ENCODE results near the gene UBE2B. TPM values are rescaled to one million over a fixed set of nuclear protein-coding genes. Genes with fewer than 3 reads are reported as not detected.

UBE2B gene
- total and polyA plus RNA-seq, 2 experiments from 2014 or later, result 78.9 to 128 TPM

GRCh38 chr5:134430001-134430569 is 58.7 kb downstream of the UBE2B start:
- no peak overlapping the region for H2AFZ ChIP-seq
- no peaks in the 10 kb centered on the region for H3K27me3 ChIP-seq
- no peak for DNase-seq (ENCODE audit: low spot score)
- WGBS (ENCODE audit: low lambda C conversion rate, missing lambda C conversion rate), result 62% methylated on average over 5 of the region's 5 CpGs
- no peaks in the 10 kb centered on the region for H3K79me2 ChIP-seq
- no peak for TF ChIP-seq EZH2 (IDR thresholded peaks at IDR 0.05; ENCODE audit: borderline replicate concordance)
- no peak for TF ChIP-seq CTCF (IDR thresholded peaks at IDR 0.05; ENCODE audit: poor library complexity)
- TF ChIP-seq EZH2phosphoT487 (IDR thresholded peaks at IDR 0.05; ENCODE audit: low read depth, severe bottlenecking, unreplicated experiment), result no peak
- no peaks in the 10 kb centered on the region for H3K9me2 ChIP-seq (replicated peaks; ENCODE audit: insufficient read depth)
- H3K4me3 ChIP-seq, result no peak overlapping the region
- no peaks in the 10 kb centered on the region for H3K9me3 ChIP-seq (ENCODE audit: low read depth)
- no peaks in the 10 kb centered on the region for H3K36me3 ChIP-seq (replicated peaks; ENCODE audit: insufficient read depth, low read depth)
- no peak overlapping the region for H3K4me2 ChIP-seq
- H3K27ac ChIP-seq, result no peak overlapping the region
- peaks cover 2% of the 10 kb centered on the region for H3K4me1 ChIP-seq (ENCODE audit: insufficient read depth)
- H4K20me1 ChIP-seq (ENCODE audit: insufficient read depth, poor library complexity, severe bottlenecking), result no peaks in the 10 kb centered on the region

GRCh38 chr5:134432174-134432573 is 60.8 kb downstream of the UBE2B start:
- Histone ChIP-seq H3K36me3 (replicated peaks; ENCODE audit: insufficient read depth, low read depth) (no peaks in the 10 kb centered on the region), H3K9me3 (ENCODE audit: low read depth) (no peaks in the 10 kb centered on the region), H3K79me2 (no peaks in the 10 kb centered on the region), H3K27me3 (no peaks in the 10 kb centered on the region), H3K9me2 (replicated peaks; ENCODE audit: insufficient read depth) (no peaks in the 10 kb centered on the region), H3K4me2 (no peak overlapping the region), H2AFZ (no peak overlapping the region), H3K4me1 (ENCODE audit: insufficient read depth) (peaks cover 17% of the 10 kb centered on the region), H4K20me1 (ENCODE audit: insufficient read depth, poor library complexity, severe bottlenecking) (no peaks in the 10 kb centered on the region), H3K4me3 (no peak overlapping the region), H3K27ac (no peak overlapping the region)
- no peak for DNase-seq (ENCODE audit: low spot score)
- no peak for TF ChIP-seq CTCF (IDR thresholded peaks at IDR 0.05; ENCODE audit: poor library complexity)
- TF ChIP-seq EZH2 (IDR thresholded peaks at IDR 0.05; ENCODE audit: borderline replicate concordance), result no peak
- TF ChIP-seq EZH2phosphoT487 (IDR thresholded peaks at IDR 0.05; ENCODE audit: low read depth, severe bottlenecking, unreplicated experiment), result no peak
- 96% methylated on average over 4 of the region's 4 CpGs for WGBS (ENCODE audit: low lambda C conversion rate, missing lambda C conversion rate)

- Histone ChIP-seq H3K4me1 (ENCODE audit: insufficient read depth) (peaks cover 24% of the 10 kb centered on the region), H3K79me2 (no peaks in the 10 kb centered on the region), H2AFZ (no peak overlapping the region), H4K20me1 (ENCODE audit: insufficient read depth, poor library complexity, severe bottlenecking) (no peaks in the 10 kb centered on the region), H3K4me3 (no peak overlapping the region), H3K4me2 (no peak overlapping the region), H3K27ac (no peak overlapping the region), H3K27me3 (no peaks in the 10 kb centered on the region), H3K36me3 (replicated peaks; ENCODE audit: insufficient read depth, low read depth) (no peaks in the 10 kb centered on the region), H3K9me2 (replicated peaks; ENCODE audit: insufficient read depth) (no peaks in the 10 kb centered on the region), H3K9me3 (ENCODE audit: low read depth) (no peaks in the 10 kb centered on the region)
- TF ChIP-seq EZH2 (IDR thresholded peaks at IDR 0.05; ENCODE audit: borderline replicate concordance) (no peak), CTCF (IDR thresholded peaks at IDR 0.05; ENCODE audit: poor library complexity) (no peak), EZH2phosphoT487 (IDR thresholded peaks at IDR 0.05; ENCODE audit: low read depth, severe bottlenecking, unreplicated experiment) (no peak)
- DNase-seq (ENCODE audit: low spot score), result no peak
- 78% methylated on average over 13 of the region's 14 CpGs for WGBS (ENCODE audit: low lambda C conversion rate, missing lambda C conversion rate)
Observed at GRCh38 chr5:134432677-134433359, 61.4 kb downstream of the UBE2B start.
